GM12874 (cell line): ENCODE data around the gene MRPS9.

Experiments used
- TF ChIP-seq, protein P1 (sequence below): IDR thresholded peaks from 2 replicates; pipeline ENCODE4 v1.5.1; 2011; ENCODE audit warnings: low read depth, mild to moderate bottlenecking, control low read depth, low read length, moderate library complexity; ENCODE audit not compliant: insufficient read depth

Gene MRPS9

DNA sequence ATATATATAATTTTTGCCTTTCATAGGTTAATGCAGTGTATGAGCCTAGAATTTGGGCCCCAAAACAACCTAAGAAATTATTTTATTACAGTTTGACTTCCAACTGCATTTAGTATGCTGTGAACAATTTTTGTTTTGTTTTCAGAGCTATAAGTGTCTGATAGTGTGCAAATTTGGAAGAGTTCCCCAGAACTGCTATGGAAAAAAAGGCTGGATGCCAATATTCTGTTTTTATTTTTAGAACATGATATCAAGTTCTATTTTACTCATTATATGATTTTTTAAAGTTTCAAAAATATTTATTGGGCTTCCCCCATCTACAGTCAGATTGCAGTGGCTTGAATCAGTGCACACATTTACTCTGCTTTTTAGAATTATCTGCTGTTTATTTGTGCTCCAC lies 42.6 kb downstream of the MRPS9 start:
- TF ChIP-seq, protein P1, sequence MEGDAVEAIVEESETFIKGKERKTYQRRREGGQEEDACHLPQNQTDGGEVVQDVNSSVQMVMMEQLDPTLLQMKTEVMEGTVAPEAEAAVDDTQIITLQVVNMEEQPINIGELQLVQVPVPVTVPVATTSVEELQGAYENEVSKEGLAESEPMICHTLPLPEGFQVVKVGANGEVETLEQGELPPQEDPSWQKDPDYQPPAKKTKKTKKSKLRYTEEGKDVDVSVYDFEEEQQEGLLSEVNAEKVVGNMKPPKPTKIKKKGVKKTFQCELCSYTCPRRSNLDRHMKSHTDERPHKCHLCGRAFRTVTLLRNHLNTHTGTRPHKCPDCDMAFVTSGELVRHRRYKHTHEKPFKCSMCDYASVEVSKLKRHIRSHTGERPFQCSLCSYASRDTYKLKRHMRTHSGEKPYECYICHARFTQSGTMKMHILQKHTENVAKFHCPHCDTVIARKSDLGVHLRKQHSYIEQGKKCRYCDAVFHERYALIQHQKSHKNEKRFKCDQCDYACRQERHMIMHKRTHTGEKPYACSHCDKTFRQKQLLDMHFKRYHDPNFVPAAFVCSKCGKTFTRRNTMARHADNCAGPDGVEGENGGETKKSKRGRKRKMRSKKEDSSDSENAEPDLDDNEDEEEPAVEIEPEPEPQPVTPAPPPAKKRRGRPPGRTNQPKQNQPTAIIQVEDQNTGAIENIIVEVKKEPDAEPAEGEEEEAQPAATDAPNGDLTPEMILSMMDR: no peak

DNA sequence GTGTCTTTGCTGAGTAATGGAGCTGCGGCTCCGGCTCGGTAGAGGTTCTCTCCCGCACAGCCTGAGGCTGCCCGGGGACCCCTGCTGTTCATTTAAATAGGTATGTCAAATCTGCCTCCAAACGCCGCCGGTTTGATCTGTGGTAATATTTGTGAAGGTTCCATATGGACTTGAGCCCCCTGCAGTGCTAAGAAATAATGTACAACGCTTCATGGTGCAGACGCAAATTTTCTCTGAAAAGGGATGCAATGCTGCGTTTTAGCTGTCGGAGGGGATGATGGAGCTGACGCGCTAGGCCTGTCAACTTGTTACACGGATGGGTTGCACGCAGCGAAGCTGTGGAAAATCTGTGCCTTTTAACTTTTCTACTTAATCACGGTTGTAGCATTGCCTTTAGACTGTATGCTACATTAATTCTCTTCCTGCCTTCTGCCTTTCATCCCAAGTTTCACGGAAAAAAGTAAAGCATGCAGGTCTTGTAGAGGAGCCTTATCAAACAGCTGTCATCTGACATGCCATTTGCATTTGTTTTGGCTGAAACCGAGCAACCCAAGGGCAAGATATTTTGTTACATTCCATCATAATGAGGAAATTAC lies 43.2 kb downstream of the MRPS9 start:
- TF ChIP-seq, protein P1: no peak

DNA sequence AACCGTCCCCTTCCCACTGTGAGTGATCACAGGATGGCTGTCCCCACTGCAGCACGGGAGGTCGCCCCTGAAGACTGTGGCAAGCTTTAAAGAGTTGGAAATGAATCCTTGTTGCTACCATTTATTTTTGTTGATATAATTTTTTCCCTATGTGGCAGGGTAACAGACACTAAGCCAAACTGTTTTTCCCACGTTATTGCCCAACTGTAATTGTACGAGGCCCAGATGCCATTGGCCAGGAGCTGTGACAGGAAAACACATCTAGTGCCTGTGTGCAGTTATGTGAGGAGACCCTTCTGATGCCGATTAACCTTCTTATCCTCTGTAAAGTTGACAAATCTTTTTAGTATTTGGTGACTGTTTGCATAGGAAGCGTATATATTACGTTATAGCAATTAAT lies 44.2 kb downstream of the MRPS9 start:
- TF ChIP-seq, protein P1: no peak

- TF ChIP-seq, protein P1: no peak
These were observed 47.7 kb downstream of the MRPS9 start for GRCh38 chr2:105085525-105085924.

- TF ChIP-seq, protein P1: no peak
These were observed 49.4 kb downstream of the MRPS9 start for GRCh38 chr2:105087273-105087672.

- TF ChIP-seq, protein P1: no peak
These were observed 52.2 kb downstream of the MRPS9 start for GRCh38 chr2:105090091-105090490.

- TF ChIP-seq, protein P1: no peak
These were observed 54.9 kb downstream of the MRPS9 start for GRCh38 chr2:105092797-105093196.
